HG03439 (cell line): ENCODE results near the gene GPR135.

Experiments used
- ATAC-seq: cut with Tn5 transposase; IDR thresholded peaks from one replicate; pipeline ENCODE4 v1.9.1; 2021; ENCODE audit warnings: mild to moderate bottlenecking, moderate library complexity; ENCODE audit not compliant: unreplicated experiment

GPR135 gene

GRCh38 chr14:59425322-59425935 is 39.8 kb downstream of the GPR135 start:
- ATAC-seq = no peak

GRCh38 chr14:59424341-59425071 is 40.7 kb downstream of the GPR135 start:
- ATAC-seq = no peak

- ATAC-seq = no peak
Observed at GRCh38 chr14:59422069-59422881, 42.9 kb downstream of the GPR135 start.

GRCh38 chr14:59419303-59419702 is 45.9 kb downstream of the GPR135 start:
- no peak for ATAC-seq

GRCh38 chr14:59417311-59417710 is 47.9 kb downstream of the GPR135 start:
- ATAC-seq = no peak

- no peak for ATAC-seq
Observed at GRCh38 chr14:59415836-59416602, 49.2 kb downstream of the GPR135 start.
